CD14-positive monocyte (primary cell): ENCODE data around the gene XXYLT1. TPM values are rescaled to one million over a fixed set of nuclear protein-coding genes. Genes with fewer than 3 reads are reported as not detected.

Source experiments
- DNase-seq, 3 donors: peaks; one replicate each; pipeline ENCODE4 v3.0.0-alpha.2; 2011 to 2022
- H2AFZ ChIP-seq: 2 replicates; pipeline ENCODE4 v1.6.0; 2012; ENCODE audit warnings: mild to moderate bottlenecking, low read depth, low read length, inconsistent platforms; ENCODE audit not compliant: insufficient read depth, poor library complexity, severe bottlenecking
- H3K27ac ChIP-seq, 2 donors: 1 replicate in 1 of 2; 2 replicates in 1 of 2; pipeline ENCODE4 v1.5.1; 2012 to 2013; ENCODE audit warnings: low read length in 2 of 2, control low read depth in 1 of 2, inconsistent platforms in 1 of 2, low read depth in 1 of 2, mild to moderate bottlenecking in 1 of 2
- H3K27me3 ChIP-seq, 2 donors: one replicate each; pipeline versions ENCODE4 v1.6.0 to v1.6.1; 2011 to 2013; ENCODE audit warnings: low read length in 2 of 2; ENCODE audit not compliant: control insufficient read depth in 2 of 2, insufficient read depth in 2 of 2
- H3K36me3 ChIP-seq, 2 donors: replicated peaks in 1 of 2; 1 replicate in 1 of 2; 2 replicates in 1 of 2; pipeline versions ENCODE4 v1.5.1 to v1.6.1; 2012 to 2013; ENCODE audit warnings: low read length in 2 of 2, control low read depth in 1 of 2, inconsistent platforms in 1 of 2, mild to moderate bottlenecking in 1 of 2; ENCODE audit not compliant: insufficient read depth in 2 of 2, control insufficient read depth in 1 of 2
- H3K4me1 ChIP-seq, 2 donors: 1 replicate in 1 of 2; 2 replicates in 1 of 2; pipeline versions ENCODE4 v1.5.1 to v1.6.1; 2012 to 2013; ENCODE audit warnings: low read length in 2 of 2, control low read depth in 1 of 2, inconsistent platforms in 1 of 2, mild to moderate bottlenecking in 1 of 2, moderate library complexity in 1 of 2; ENCODE audit not compliant: insufficient read depth in 2 of 2, control insufficient read depth in 1 of 2
- H3K4me2 ChIP-seq: replicated peaks from 2 replicates; pipeline ENCODE3; 2012; ENCODE audit warnings: low read length, moderate library complexity, mild to moderate bottlenecking; ENCODE audit not compliant: poor library complexity, severe bottlenecking; ENCODE audit errors: extremely low read depth
- H3K4me3 ChIP-seq, 3 experiments: fragments of 200-600 bp in 1 of 3; sonication (generic) in 1 of 3; replicated peaks in 1 of 3; 1 replicate in 2 of 3; 2 replicates in 1 of 3; pipeline ENCODE4 v1.5.1; 2011 to 2013; ENCODE audit warnings: low read length in 3 of 3, mild to moderate bottlenecking in 3 of 3, control low read depth in 2 of 3, low read depth in 2 of 3, inconsistent platforms in 1 of 3, moderate library complexity in 1 of 3
- H3K79me2 ChIP-seq: 2 replicates; pipeline ENCODE4 v1.6.0; 2012; ENCODE audit warnings: mild to moderate bottlenecking, control low read depth, inconsistent platforms, low read length, moderate library complexity; ENCODE audit not compliant: insufficient read depth
- H3K9ac ChIP-seq: 2 replicates; pipeline ENCODE4 v1.6.0; 2017; ENCODE audit warnings: low read length, mild to moderate bottlenecking; ENCODE audit not compliant: insufficient read depth, poor library complexity, severe bottlenecking
- H3K9me3 ChIP-seq, 2 donors: replicated peaks in 1 of 2; 1 replicate in 1 of 2; 2 replicates in 1 of 2; pipeline versions ENCODE4 v1.5.1 to v1.6.1; 2012 to 2013; ENCODE audit warnings: low read length in 2 of 2, control low read depth in 1 of 2; ENCODE audit not compliant: control insufficient read depth in 1 of 2, insufficient read depth in 1 of 2
- H4K20me1 ChIP-seq: 2 replicates; pipeline ENCODE4 v1.6.0; 2012; ENCODE audit warnings: mild to moderate bottlenecking, low read length, control low read depth, moderate library complexity; ENCODE audit not compliant: insufficient read depth
- H3K27ac Mint-ChIP-seq, 7 donors: one replicate each; pipeline ENCODE4 v1.8.0; 2020; ENCODE audit warnings: mild to moderate bottlenecking in 7 of 7, mixed read lengths in 7 of 7, moderate library complexity in 6 of 7, inconsistent platforms in 2 of 7
- H3K27me3 Mint-ChIP-seq, 3 donors: one replicate each; pipeline ENCODE4 v1.8.0; 2021 to 2022; ENCODE audit warnings: low read depth in 3 of 3, mild to moderate bottlenecking in 3 of 3, mixed read lengths in 3 of 3, moderate library complexity in 3 of 3, inconsistent platforms in 1 of 3
- H3K36me3 Mint-ChIP-seq, 2 donors: one replicate each; pipeline ENCODE4 v1.8.0; 2020; ENCODE audit warnings: mixed read lengths in 2 of 2, inconsistent platforms in 1 of 2, mild to moderate bottlenecking in 1 of 2
- H3K4me1 Mint-ChIP-seq: one replicate; pipeline ENCODE4 v1.8.0; 2020; ENCODE audit warnings: mild to moderate bottlenecking, mixed read lengths
- H3K4me3 Mint-ChIP-seq, 2 donors: one replicate each; pipeline ENCODE4 v1.8.0; 2020; ENCODE audit warnings: mild to moderate bottlenecking in 2 of 2, mixed read lengths in 2 of 2, moderate library complexity in 1 of 2
- H3K9me3 Mint-ChIP-seq, 7 donors: one replicate each; pipeline ENCODE4 v1.8.0; 2020 to 2022; ENCODE audit warnings: mixed read lengths in 7 of 7, mild to moderate bottlenecking in 6 of 7, moderate library complexity in 6 of 7, inconsistent platforms in 2 of 7
- whole genome bisulfite sequencing: methylation state at CpG from one replicate; pipeline ENCODE4 v1.1.5; 2013; ENCODE audit warnings: missing lambda C conversion rate; ENCODE audit not compliant: insufficient coverage; 5-methylcytosine and 5-hydroxymethylcytosine counted together
- intact Hi-C, 2 donors: fragments of 100-400 bp; cut with micrococcal nuclease; formaldehyde crosslinking; loops; one replicate each; pipeline versions ENCODE4 v1.15.0 to v1.15.1; 2023
- polyA plus RNA-seq, 3 donors: library from polyadenylated mRNA; depleted of rRNA in 1 of 3; unstranded in 2 of 3; stranded (reverse) in 1 of 3; fragments of 300-500 nt in 2 of 3; fragments of >200 nt in 1 of 3; fragmentation: Illumina TruSeq in 2 of 3; gene quantifications; 1 replicate in 2 of 3; 2 replicates in 1 of 3; pipeline ENCODE4 v1.2.3, GENCODE V29; 2012 to 2021
- TF ChIP-seq, protein P1 (sequence below): fragments of 200-600 bp; IDR thresholded peaks from one replicate; pipeline ENCODE4 v1.8.0; 2022; ENCODE audit warnings: antibody characterized with exemption, mild to moderate bottlenecking

XXYLT1 gene
- polyA plus RNA-seq, 3 donors = 11.8 to 13.5 (median 13.2) TPM

DNA sequence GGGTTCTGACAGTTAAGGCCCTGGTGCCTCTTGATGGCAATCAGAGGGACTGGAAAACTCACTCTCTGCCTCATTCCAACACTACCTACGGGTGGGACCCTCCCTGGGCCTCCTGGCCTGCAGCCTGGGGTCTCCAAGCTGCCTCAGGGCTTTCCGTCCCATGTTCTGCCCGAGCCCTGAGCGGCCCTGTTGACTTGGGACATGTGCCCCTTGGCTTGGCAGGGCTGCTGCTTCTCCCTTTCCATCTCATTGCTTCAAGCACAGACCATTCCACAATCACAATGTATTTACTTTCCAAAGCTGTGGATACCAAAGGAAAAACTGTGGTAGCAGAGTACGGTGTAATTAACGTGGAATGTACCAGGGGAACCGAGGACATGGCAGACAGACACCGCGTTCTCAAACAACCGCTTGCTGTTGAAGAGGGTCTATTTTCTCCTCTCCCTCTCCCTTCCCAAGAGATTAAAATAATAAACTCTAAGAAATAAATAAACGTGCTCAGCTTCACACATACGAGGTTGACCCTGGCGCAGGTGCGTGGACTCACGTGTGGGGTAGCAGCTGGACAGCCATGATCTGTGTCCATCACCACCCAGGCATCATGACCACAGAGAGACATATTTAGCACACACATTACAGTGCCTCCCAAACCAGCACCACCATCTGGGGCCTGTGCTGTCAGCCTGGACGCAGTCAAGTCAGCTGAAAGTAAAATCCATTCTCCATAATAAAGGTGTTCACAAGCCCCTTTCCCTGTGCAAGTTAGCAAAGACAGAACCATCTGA lies 172.0 kb downstream of the XXYLT1 start:
- H3K36me3 Mint-ChIP-seq = peaks cover 0 to 7% of the 10 kb centered on the region in 2 donors
- Histone ChIP-seq H3K79me2 (peaks cover 8% of the 10 kb centered on the region), H3K9me3 (no peaks in the 10 kb centered on the region), H3K36me3 (no peaks in the 10 kb centered on the region), H2AFZ (no peak overlapping the region), H3K4me2 (no peak overlapping the region), H3K27ac (peak overlapping the region; percentile 98 to 99), H3K4me3 (no peak overlapping the region), H3K4me1 (peaks cover 82 to 90% of the 10 kb centered on the region in 2 donors), H3K9ac (no peak overlapping the region), H4K20me1 (no peaks in the 10 kb centered on the region), H3K27me3 (no peaks in the 10 kb centered on the region)
- 98% methylated on average over 7 of the region's 16 CpGs for WGBS
- no peak overlapping the region for H3K4me3 Mint-ChIP-seq
- peaks cover 1 to 4% (median 2%) of the 10 kb centered on the region in 3 donors for H3K27me3 Mint-ChIP-seq
- TF ChIP-seq, protein P1, sequence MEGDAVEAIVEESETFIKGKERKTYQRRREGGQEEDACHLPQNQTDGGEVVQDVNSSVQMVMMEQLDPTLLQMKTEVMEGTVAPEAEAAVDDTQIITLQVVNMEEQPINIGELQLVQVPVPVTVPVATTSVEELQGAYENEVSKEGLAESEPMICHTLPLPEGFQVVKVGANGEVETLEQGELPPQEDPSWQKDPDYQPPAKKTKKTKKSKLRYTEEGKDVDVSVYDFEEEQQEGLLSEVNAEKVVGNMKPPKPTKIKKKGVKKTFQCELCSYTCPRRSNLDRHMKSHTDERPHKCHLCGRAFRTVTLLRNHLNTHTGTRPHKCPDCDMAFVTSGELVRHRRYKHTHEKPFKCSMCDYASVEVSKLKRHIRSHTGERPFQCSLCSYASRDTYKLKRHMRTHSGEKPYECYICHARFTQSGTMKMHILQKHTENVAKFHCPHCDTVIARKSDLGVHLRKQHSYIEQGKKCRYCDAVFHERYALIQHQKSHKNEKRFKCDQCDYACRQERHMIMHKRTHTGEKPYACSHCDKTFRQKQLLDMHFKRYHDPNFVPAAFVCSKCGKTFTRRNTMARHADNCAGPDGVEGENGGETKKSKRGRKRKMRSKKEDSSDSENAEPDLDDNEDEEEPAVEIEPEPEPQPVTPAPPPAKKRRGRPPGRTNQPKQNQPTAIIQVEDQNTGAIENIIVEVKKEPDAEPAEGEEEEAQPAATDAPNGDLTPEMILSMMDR = no peak
- DNase-seq = no peak
- peaks cover 89% of the 10 kb centered on the region for H3K4me1 Mint-ChIP-seq
- H3K9me3 Mint-ChIP-seq = peaks cover 0 to 3% (median 0%) of the 10 kb centered on the region in 7 donors
- intact Hi-C loops = no loop called here
- H3K27ac Mint-ChIP-seq = peak overlapping the region; percentile 99 to 100 (median 100)

DNA sequence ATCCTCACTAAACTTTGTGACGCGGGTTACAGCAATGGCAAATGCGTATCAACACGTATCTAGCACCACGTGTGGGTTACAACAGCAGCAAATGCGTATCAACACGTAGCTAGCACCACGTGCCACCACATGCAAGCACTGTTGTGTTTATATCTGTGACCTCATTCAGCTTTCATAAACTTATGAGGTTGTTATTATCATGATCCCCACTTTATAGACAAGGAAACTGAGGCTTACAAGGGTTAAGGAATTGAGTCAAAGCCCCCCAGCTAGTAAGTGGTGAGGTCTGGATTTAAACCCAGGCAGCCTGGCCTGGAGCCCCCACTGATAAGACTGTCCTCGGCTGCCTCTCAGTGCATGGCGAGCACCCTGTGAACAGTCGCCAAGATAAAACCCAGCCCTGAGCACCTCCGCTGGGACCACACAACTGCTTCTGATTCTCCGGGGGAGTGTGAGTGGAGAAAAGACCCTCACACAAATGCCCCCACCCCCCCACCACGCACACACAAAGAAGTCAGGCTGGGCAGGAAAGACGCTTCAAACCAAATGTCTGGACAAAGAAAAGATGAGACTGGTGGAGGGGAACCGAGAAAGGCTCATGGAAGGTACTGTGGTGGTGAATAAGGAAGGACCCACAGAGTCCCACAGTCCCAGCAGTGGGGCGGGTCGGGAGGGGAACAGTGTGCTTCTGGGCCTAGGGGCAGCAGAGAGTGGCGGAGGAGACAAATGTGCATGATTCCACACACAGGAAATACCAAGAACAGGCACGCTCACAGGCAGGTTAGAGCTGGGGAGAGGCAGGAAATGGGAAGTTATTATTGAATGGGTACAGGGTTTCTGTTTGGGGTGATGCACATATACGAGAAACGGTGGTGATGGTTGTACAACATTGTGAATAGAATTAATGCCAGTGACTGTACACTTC lies 173.4 kb downstream of the XXYLT1 start:
- H3K79me2 ChIP-seq = peaks cover 8% of the 10 kb centered on the region
- peak overlapping the region; percentile 5 for H3K4me2 ChIP-seq
- no peak overlapping the region for H2AFZ ChIP-seq
- Mint-ChIP-seq H3K27ac (peak overlapping the region in 5 of 7 donors; percentile 28 to 100 (median 72)), H3K36me3 (peaks cover 0 to 10% of the 10 kb centered on the region in 2 donors), H3K9me3 (peaks cover 0 to 3% (median 0%) of the 10 kb centered on the region in 7 donors), H3K4me3 (peak overlapping the region in 1 of 2 donors; percentile 63), H3K4me1 (peaks cover 78% of the 10 kb centered on the region), H3K27me3 (peaks cover 1 to 4% (median 2%) of the 10 kb centered on the region in 3 donors)
- H3K36me3 ChIP-seq = no peaks in the 10 kb centered on the region
- peak overlapping the region in 1 of 2 donors; percentile 34 for H3K27ac ChIP-seq
- H3K9ac ChIP-seq = no peak overlapping the region
- TF ChIP-seq, protein P1 = no peak
- H3K27me3 ChIP-seq = no peaks in the 10 kb centered on the region
- H3K4me3 ChIP-seq = no peak overlapping the region
- peak in 2 of 3 donors; percentile 15 to 45 for DNase-seq
- H3K9me3 ChIP-seq = no peaks in the 10 kb centered on the region
- 76% methylated on average over 6 of the region's 22 CpGs for WGBS
- H3K4me1 ChIP-seq = peaks cover 73 to 82% of the 10 kb centered on the region in 2 donors
- intact Hi-C loops = no loop called here
- no peaks in the 10 kb centered on the region for H4K20me1 ChIP-seq
